Skeletal muscle satellite cell (primary cell): Measurements from ENCODE around the gene SNCG. TPM values are rescaled to one million over a fixed set of nuclear protein-coding genes. Genes with fewer than 3 reads are reported as not detected.
A peak's percentile ranks its signal among the peaks of the same experiment; 100 is the strongest.
"Not testable (repeated sequence)": the region's sequence is repeated elsewhere in the genome, so short reads cannot be mapped to it uniquely, and the experiment has no call there.

ENCODE experiments used
- H3K27me3 ChIP-seq: 2 replicates; pipeline ENCODE4 v1.7.0; 2013; ENCODE audit warnings: low read length; ENCODE audit not compliant: control insufficient read depth, insufficient read depth
- H3K36me3 ChIP-seq: 2 replicates; pipeline ENCODE4 v1.7.0; 2013; ENCODE audit warnings: mild to moderate bottlenecking, control low read depth, low read length; ENCODE audit not compliant: insufficient read depth
- H3K4me1 ChIP-seq: 2 replicates; pipeline ENCODE4 v1.7.0; 2013; ENCODE audit warnings: low read length; ENCODE audit not compliant: control insufficient read depth, insufficient read depth
- H3K4me2 ChIP-seq: 2 replicates; pipeline ENCODE4 v1.7.0; 2013; ENCODE audit warnings: mild to moderate bottlenecking, low read length
- H3K4me3 ChIP-seq: 2 replicates; pipeline ENCODE4 v1.7.0; 2013; ENCODE audit warnings: low read length
- H3K9ac ChIP-seq: 2 replicates; pipeline ENCODE4 v1.7.0; 2013; ENCODE audit warnings: mild to moderate bottlenecking, low read depth, low read length, moderate library complexity
- H3K9me3 ChIP-seq: replicated peaks from 2 replicates; pipeline ENCODE4 v1.7.0; 2013; ENCODE audit warnings: mild to moderate bottlenecking, control low read depth, low read length
- small RNA-seq: library from RNA; depleted of rRNA; stranded (forward); fragments of <200 nt; gene quantifications from one replicate; pipeline ENCODE3, GENCODE V24; 2012

The SNCG gene

GRCh38 chr10:86992929-86993328 is 34.5 kb downstream of the SNCG start:
- no peak overlapping the region for H3K9ac ChIP-seq
- no peak overlapping the region for H3K4me3 ChIP-seq
- H3K4me1 ChIP-seq, result no peaks in the 10 kb centered on the region
- no peaks in the 10 kb centered on the region for H3K36me3 ChIP-seq
- no peak overlapping the region for H3K4me2 ChIP-seq
- no peaks in the 10 kb centered on the region for H3K27me3 ChIP-seq
- no peaks in the 10 kb centered on the region for H3K9me3 ChIP-seq

GRCh38 chr10:86999802-87000403 is 41.5 kb downstream of the SNCG start:
- not testable (repeated sequence) for H3K4me1 ChIP-seq, H3K9ac ChIP-seq, H3K27me3 ChIP-seq, H3K9me3 ChIP-seq, H3K36me3 ChIP-seq, H3K4me2 ChIP-seq, H3K4me3 ChIP-seq

- Histone ChIP-seq H3K4me3 (no peak overlapping the region), H3K9me3 (no peaks in the 10 kb centered on the region), H3K4me1 (peaks cover 7% of the 10 kb centered on the region), H3K9ac (no peak overlapping the region), H3K36me3 (no peaks in the 10 kb centered on the region), H3K4me2 (peak overlapping the region; percentile 7), H3K27me3 (no peaks in the 10 kb centered on the region)
Observed at GRCh38 chr10:87000491-87000890, 42.1 kb downstream of the SNCG start.

- H3K9ac ChIP-seq, H3K4me1 ChIP-seq, H3K36me3 ChIP-seq, H3K4me3 ChIP-seq, H3K9me3 ChIP-seq, H3K27me3 ChIP-seq, H3K4me2 ChIP-seq: not testable (repeated sequence)
Observed at GRCh38 chr10:87007124-87007523, 48.7 kb downstream of the SNCG start.

DNA sequence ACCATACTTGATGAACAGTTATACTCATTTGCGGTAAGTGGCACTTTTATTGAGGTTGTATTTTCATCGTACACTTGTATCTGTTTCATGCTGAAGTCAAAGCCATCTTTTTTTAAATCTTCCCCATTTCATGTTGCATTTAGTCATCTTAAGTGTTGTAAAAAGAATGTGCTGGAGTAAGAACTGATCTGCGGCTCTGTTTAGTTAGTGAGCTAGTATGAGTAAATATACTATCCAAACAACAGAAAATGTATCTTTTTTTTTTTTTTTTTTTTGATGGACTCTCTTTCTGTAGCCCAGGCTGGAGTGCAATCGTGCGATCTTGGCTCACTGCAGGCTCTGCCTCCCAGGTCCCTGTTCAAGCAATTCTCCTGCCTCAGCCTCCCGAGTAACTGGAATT is 49.3 kb downstream of the SNCG start:
- not testable (repeated sequence) for H3K9ac ChIP-seq, H3K4me3 ChIP-seq, H3K4me1 ChIP-seq, H3K36me3 ChIP-seq, H3K4me2 ChIP-seq, H3K27me3 ChIP-seq, H3K9me3 ChIP-seq

GRCh38 chr10:87008303-87008702 is 49.9 kb downstream of the SNCG start:
- H3K9ac ChIP-seq, H3K27me3 ChIP-seq, H3K4me1 ChIP-seq, H3K4me2 ChIP-seq, H3K4me3 ChIP-seq, H3K9me3 ChIP-seq, H3K36me3 ChIP-seq: not testable (repeated sequence)

DNA sequence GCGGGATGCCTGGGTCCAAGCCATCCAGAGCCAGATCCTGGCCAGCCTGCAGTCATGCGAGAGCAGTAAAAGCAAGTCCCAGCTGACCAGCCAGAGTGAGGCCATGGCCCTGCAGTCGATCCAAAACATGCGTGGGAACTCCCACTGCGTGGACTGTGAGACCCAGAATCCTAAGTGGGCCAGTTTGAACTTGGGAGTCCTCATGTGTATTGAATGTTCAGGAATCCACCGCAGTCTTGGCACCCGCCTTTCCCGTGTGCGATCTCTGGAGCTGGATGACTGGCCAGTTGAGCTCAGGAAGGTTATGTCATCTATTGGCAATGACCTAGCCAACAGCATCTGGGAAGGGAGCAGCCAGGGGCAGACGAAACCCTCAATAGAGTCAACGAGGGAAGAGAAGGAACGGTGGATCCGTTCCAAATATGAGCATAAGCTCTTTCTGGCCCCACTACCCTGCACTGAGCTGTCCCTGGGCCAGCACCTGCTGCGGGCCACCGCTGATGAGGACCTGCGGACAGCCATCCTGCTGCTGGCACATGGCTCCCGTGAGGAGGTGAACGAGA is 50.8 kb downstream of the SNCG start:
- not testable (repeated sequence) for H3K4me3 ChIP-seq, H3K27me3 ChIP-seq, H3K4me2 ChIP-seq, H3K9me3 ChIP-seq, H3K4me1 ChIP-seq, H3K9ac ChIP-seq, H3K36me3 ChIP-seq

Small RNA genes within 50 kb of the gene (small RNA-seq; reads per million reads assigned to genes)
- not detected for gene BMS1P3
